Vagina (tissue), 2 donors: Measurements from ENCODE around the gene FAM78B.

Source experiments
- CTCF ChIP-seq, 3 experiments: fragments of 450-650 bp in 2 of 3; fragments of 200-600 bp in 1 of 3; sonication (generic) in 1 of 3; IDR thresholded peaks; one replicate each; pipeline ENCODE4 v1.5.1; 2017 to 2019; ENCODE audit warnings: antibody characterized with exemption in 3 of 3, mild to moderate bottlenecking in 2 of 3, moderate library complexity in 2 of 3
- POLR2A ChIP-seq, 2 donors: fragments of 450-650 bp; IDR thresholded peaks; one replicate each; pipeline ENCODE4 v1.6.1; 2017; ENCODE audit warnings: antibody characterized with exemption in 2 of 2, mild to moderate bottlenecking in 2 of 2, moderate library complexity in 2 of 2

- no peak for TF ChIP-seq CTCF (IDR thresholded peaks at IDR 0.05)
- TF ChIP-seq POLR2A (IDR thresholded peaks at IDR 0.05): no peak
These were observed 15.0 kb downstream of the FAM78B start for GRCh38 chr1:166151804-166152203.
